Endothelial cell of umbilical vein (primary cell): Measurements from ENCODE around the gene RASAL2. TPM values are rescaled to one million over a fixed set of nuclear protein-coding genes. Genes with fewer than 3 reads are reported as not detected.

ENCODE experiments used
- BruUV-seq: library from RNA; stranded (reverse); fragments of 400-500 nt; replicated peaks from 2 replicates; lab custom pipeline; 2021; lab: Mats Ljungman, UMichigan
- CTCF ChIA-PET: fragments of 300-600, 350-600 bp; sonication (Branson Sonifier 250); formaldehyde crosslinking; loops from one replicate; lab custom pipeline; 2021; ENCODE audit warnings: antibody characterized with exemption, inconsistent platforms; lab: Charles Lee
- POLR2A ChIA-PET: fragments of 300-600, 350-600 bp; sonication (Branson Sonifier 250); formaldehyde crosslinking; loops from one replicate; lab custom pipeline; 2021; ENCODE audit warnings: antibody characterized with exemption, inconsistent platforms; lab: Charles Lee
- DNase-seq: peaks from one replicate; pipeline ENCODE4 v3.0.0-alpha.2; 2011; ENCODE audit warnings: low read depth, low spot score
- FAIRE-seq: peaks from 2 replicates; lab custom pipeline; 2011; peaks lifted over from hg19 to GRCh38; lab: Jason Lieb, UNC
- H2AFZ ChIP-seq: 2 replicates; pipeline ENCODE4 v1.6.0; 2012; ENCODE audit warnings: low read depth, low read length, control low read depth, inconsistent platforms
- H3K27ac ChIP-seq: 2 replicates; pipeline ENCODE4 v1.5.1; 2011; ENCODE audit warnings: low read depth, mild to moderate bottlenecking, control low read depth, low read length, moderate library complexity; ENCODE audit not compliant: insufficient read depth
- H3K27me3 ChIP-seq, 2 experiments: 2 replicates each; pipeline versions ENCODE4 v1.6.0 to v1.6.1; 2011; ENCODE audit warnings: low read length in 2 of 2, mixed read lengths in 1 of 2; ENCODE audit not compliant: control insufficient read depth in 2 of 2, insufficient read depth in 2 of 2
- H3K36me3 ChIP-seq, 2 experiments: 2 replicates in 1 of 2; 3 replicates in 1 of 2; pipeline ENCODE4 v1.5.1; 2011; ENCODE audit warnings: low read length in 2 of 2, mild to moderate bottlenecking in 1 of 2, moderate library complexity in 1 of 2; ENCODE audit not compliant: control insufficient read depth in 2 of 2, insufficient read depth in 2 of 2; ENCODE audit errors: extremely low read depth in 1 of 2
- H3K4me1 ChIP-seq: 3 replicates; pipeline ENCODE4 v1.5.1; 2011; ENCODE audit warnings: mild to moderate bottlenecking, low read length; ENCODE audit not compliant: control insufficient read depth, insufficient read depth; ENCODE audit errors: extremely low read depth
- H3K4me2 ChIP-seq: 2 replicates; pipeline ENCODE4 v1.6.1; 2011; ENCODE audit warnings: low read length, control low read depth, mixed read lengths; ENCODE audit not compliant: insufficient read depth
- H3K4me3 ChIP-seq, 3 experiments: fragments of 200-600 bp in 1 of 3; sonication (generic), shearing (Covaris generic) in 1 of 3; replicated peaks in 1 of 3; 2 replicates each; pipeline ENCODE4 v1.5.1; 2011 to 2016; ENCODE audit warnings: control low read depth in 3 of 3, low read length in 3 of 3, mild to moderate bottlenecking in 2 of 3, inconsistent platforms in 1 of 3, low read depth in 1 of 3, moderate library complexity in 1 of 3; ENCODE audit not compliant: insufficient read depth in 1 of 3
- H3K79me2 ChIP-seq: 2 replicates; pipeline ENCODE4 v1.6.0; 2012; ENCODE audit warnings: low read length, inconsistent platforms; ENCODE audit not compliant: control insufficient read depth, insufficient read depth
- H3K9ac ChIP-seq: replicated peaks from 2 replicates; pipeline ENCODE3; 2011; ENCODE audit warnings: low read length, control low read depth; ENCODE audit not compliant: insufficient read depth; ENCODE audit errors: extremely low read depth
- H3K9me1 ChIP-seq: replicated peaks from 3 replicates; pipeline ENCODE4 v1.6.0; 2011; ENCODE audit warnings: mild to moderate bottlenecking, low read length; ENCODE audit not compliant: control insufficient read depth, insufficient read depth; ENCODE audit errors: extremely low read depth
- H3K9me3 ChIP-seq: replicated peaks from 2 replicates; pipeline ENCODE4 v1.5.1; 2012; ENCODE audit warnings: low read length, inconsistent platforms; ENCODE audit not compliant: control insufficient read depth, insufficient read depth
- H4K20me1 ChIP-seq: replicated peaks from 2 replicates; pipeline ENCODE3; 2011; ENCODE audit warnings: mild to moderate bottlenecking, low read length; ENCODE audit not compliant: control insufficient read depth, insufficient read depth; ENCODE audit errors: extremely low read depth
- CTCF ChIP-seq, 2 donors: IDR thresholded peaks; 1 replicate in 1 of 2; 2 replicates in 1 of 2; pipeline ENCODE4 v1.5.1; 2011; ENCODE audit warnings: low read length in 2 of 2, mild to moderate bottlenecking in 2 of 2, moderate library complexity in 2 of 2, control low read depth in 1 of 2, inconsistent platforms in 1 of 2, low read depth in 1 of 2; ENCODE audit not compliant: insufficient read depth in 1 of 2; ENCODE audit errors: extremely low read depth in 1 of 2
- EZH2 ChIP-seq: IDR thresholded peaks from 2 replicates; pipeline ENCODE4 v1.6.1; 2012; ENCODE audit warnings: borderline replicate concordance, low read depth, mild to moderate bottlenecking, moderate library complexity, low read length, inconsistent platforms; ENCODE audit not compliant: severe bottlenecking
- FOS ChIP-seq: IDR thresholded peaks from 2 replicates; pipeline ENCODE4 v1.6.1; 2011; ENCODE audit warnings: mild to moderate bottlenecking, low read length, moderate library complexity, borderline replicate concordance; ENCODE audit not compliant: insufficient read depth
- GATA2 ChIP-seq: IDR thresholded peaks from 2 replicates; pipeline ENCODE4 v1.7.0; 2011; ENCODE audit warnings: low read depth, mild to moderate bottlenecking, moderate library complexity, mixed read lengths, low read length; ENCODE audit not compliant: insufficient read length, insufficient read depth
- JUN ChIP-seq: IDR thresholded peaks from 2 replicates; pipeline ENCODE4 v1.6.1; 2011; ENCODE audit warnings: borderline replicate concordance, low read depth; ENCODE audit not compliant: insufficient read length, insufficient read depth
- MAX ChIP-seq: IDR thresholded peaks from 2 replicates; pipeline ENCODE4 v1.6.1; 2011; ENCODE audit not compliant: insufficient read depth, insufficient read length
- MYC ChIP-seq: IDR thresholded peaks from one replicate; pipeline ENCODE4 v1.6.1; 2011; ENCODE audit warnings: mild to moderate bottlenecking, low read depth, low read length
- POLR2A ChIP-seq: IDR thresholded peaks from 2 replicates; pipeline ENCODE4 v1.6.1; 2012; ENCODE audit warnings: low read depth, mild to moderate bottlenecking, control low read depth, low read length
- POLR2AphosphoS5 ChIP-seq: IDR thresholded peaks from 2 replicates; pipeline ENCODE4 v1.6.1; 2012; ENCODE audit warnings: low read depth, mild to moderate bottlenecking, control low read depth, low read length, moderate library complexity; ENCODE audit not compliant: insufficient read depth
- dilution Hi-C: fragments of 300-500 bp; cut with MboI; formaldehyde crosslinking; loops from one replicate; pipeline ENCODE4 v1.15.0; 2019; ENCODE audit warnings: low sequenced_read_pairs; ENCODE audit not compliant: extremely low pct_ligation_motif_present
- intact Hi-C: fragments of 100-400 bp; cut with micrococcal nuclease; formaldehyde crosslinking; loops from one replicate; pipeline ENCODE4 v1.10.0; 2022
- polyA plus RNA-seq, 4 experiments: library from polyadenylated mRNA; depleted of rRNA in 3 of 4; stranded (reverse) in 3 of 4; unstranded in 1 of 4; fragments of >200 nt; gene quantifications; 2 replicates each; pipeline versions ENCODE4 v1.2.1 to v1.2.3, GENCODE V29; 2011 to 2012; ENCODE audit warnings: missing spikeins in 1 of 4
- total RNA-seq: library from RNA; stranded (reverse); gene quantifications from 2 replicates; pipeline ENCODE4 v1.2.3, GENCODE V29; 2021

The RASAL2 gene
- total and polyA plus RNA-seq, 2 donors (not counting 3 experiments of a cell fraction or from before 2014, with no cell fraction given) = 12.5 to 15.5 TPM

- Histone ChIP-seq H3K9me1 (no peaks in the 10 kb centered on the region), H3K4me3 (no peak overlapping the region), H3K27ac (no peak overlapping the region), H2AFZ (no peak overlapping the region), H3K79me2 (no peaks in the 10 kb centered on the region), H3K9me3 (no peaks in the 10 kb centered on the region), H4K20me1 (no peaks in the 10 kb centered on the region), H3K27me3 (no peaks in the 10 kb centered on the region), H3K4me1 (peaks cover 6% of the 10 kb centered on the region), H3K9ac (no peak overlapping the region), H3K36me3 (no peaks in the 10 kb centered on the region), H3K4me2 (no peak overlapping the region)
- DNase-seq = no peak
- ChIA-PET CTCF (interaction anchor here (3.8 kb wide), 1 partner anchor 10 kb away, joined by 21 read pairs; no protein-coding TSS in a partner anchor), POLR2A (no interaction called here)
- no TSS peak for BruUV-seq
- dilution Hi-C loops (no loop called here), intact Hi-C loops (no loop called here)
- TF ChIP-seq MAX = no peak
- no peak for TF ChIP-seq CTCF (IDR thresholded peaks at IDR 0.05; ENCODE audit: extremely low read depth in 1 of 2, insufficient read depth in 1 of 2, low read depth in 1 of 2, low read length in 2 of 2)
- TF ChIP-seq EZH2 = no peak
- TF ChIP-seq GATA2 = no peak
- TF ChIP-seq MYC = no peak
- no peak for TF ChIP-seq POLR2A
- no peak for TF ChIP-seq POLR2AphosphoS5
- no peak for TF ChIP-seq FOS
- no peak for TF ChIP-seq JUN
- FAIRE-seq = no peak
Measured at GRCh38 chr1:178490967-178491366, 397.1 kb downstream of the RASAL2 start.
